Smooth muscle cell (in vitro differentiated cells): ENCODE data around the gene TMEM169. TPM values are rescaled to one million over a fixed set of nuclear protein-coding genes. Genes with fewer than 3 reads are reported as not detected.

Experiments used
- DNase-seq: peaks from one replicate; lab custom pipeline; 2025; ENCODE audit not compliant: unreplicated experiment; lab: John Stamatoyannopoulos, UW
- H2AFZ ChIP-seq: fragments of 200-600 bp; sonication (generic); 2 replicates; pipeline ENCODE4 v1.6.0; 2016; ENCODE audit warnings: antibody characterized with exemption, low read depth, mild to moderate bottlenecking
- H3F3A ChIP-seq: fragments of 200-600 bp; sonication (generic); 2 replicates; pipeline ENCODE4 v1.6.0; 2017; ENCODE audit warnings: antibody characterized with exemption, low read depth
- H3K27ac ChIP-seq: fragments of 200-600 bp; sonication (generic); 2 replicates; pipeline ENCODE4 v1.5.1; 2016; ENCODE audit warnings: low read depth, mild to moderate bottlenecking
- H3K27me3 ChIP-seq: fragments of 200-600 bp; sonication (generic); 2 replicates; pipeline ENCODE4 v1.6.1; 2016; ENCODE audit warnings: low read depth, mild to moderate bottlenecking
- H3K36me3 ChIP-seq: fragments of 200-600 bp; sonication (generic); 2 replicates; pipeline ENCODE4 v1.5.1; 2016; ENCODE audit warnings: low read depth
- H3K4me1 ChIP-seq: fragments of 200-600 bp; sonication (generic); 2 replicates; pipeline ENCODE4 v1.5.1; 2016; ENCODE audit warnings: low read depth
- H3K4me2 ChIP-seq: fragments of 200-600 bp; sonication (generic); 2 replicates; pipeline ENCODE4 v1.6.0; 2016; ENCODE audit warnings: mild to moderate bottlenecking
- H3K4me3 ChIP-seq: fragments of 200-600 bp; sonication (generic); 2 replicates; pipeline ENCODE4 v1.5.1; 2016; ENCODE audit warnings: mild to moderate bottlenecking
- H3K79me2 ChIP-seq: fragments of 200-600 bp; sonication (generic); 2 replicates; pipeline ENCODE4 v1.6.0; 2016; ENCODE audit warnings: low read depth, mild to moderate bottlenecking
- H3K9ac ChIP-seq: fragments of 200-600 bp; sonication (generic); 2 replicates; pipeline ENCODE4 v1.6.0; 2016; ENCODE audit warnings: low read depth
- H3K9me3 ChIP-seq: fragments of 200-600 bp; sonication (generic); replicated peaks from 2 replicates; pipeline ENCODE4 v1.5.1; 2016; ENCODE audit warnings: low read depth
- H4K20me1 ChIP-seq: fragments of 200-600 bp; sonication (generic); 2 replicates; pipeline ENCODE4 v1.6.0; 2016; ENCODE audit warnings: low read depth
- CTCF ChIP-seq: fragments of 200-600 bp; sonication (generic); IDR thresholded peaks from 2 replicates; pipeline ENCODE4 v1.5.1; 2017; ENCODE audit warnings: borderline replicate concordance, mild to moderate bottlenecking, antibody characterized with exemption; ENCODE audit not compliant: insufficient read depth, poor library complexity, severe bottlenecking
- WGBS: methylation state at CpG from one replicate; pipeline ENCODE4 v1.1.7; 2016; ENCODE audit warnings: low lambda C conversion rate; 5-methylcytosine and 5-hydroxymethylcytosine counted together
- polyA plus RNA-seq: library from polyadenylated mRNA; unstranded; fragments of >200 nt; fragmentation: Nextera tagmentation; extraction: Ambion mirVana; gene quantifications from 2 replicates; pipeline ENCODE4 v1.2.1, GENCODE V29; 2016
- total RNA-seq: library from RNA; depleted of rRNA; stranded (reverse); fragments of >200 nt; gene quantifications from 2 replicates; pipeline ENCODE4 v1.2.3, GENCODE V29; 2014

TMEM169 gene
- total and polyA plus RNA-seq, 2 experiments from 2014 or later, result 3.6 to 5.7 TPM

GRCh38 chr2:216052420-216052819, 29.3 kb upstream of the TMEM169 start:
- H3K36me3 ChIP-seq, result no peaks in the 10 kb centered on the region
- no peaks in the 10 kb centered on the region for H3K27me3 ChIP-seq
- WGBS, result 92% methylated on average over 2 of the region's 2 CpGs
- H3K9ac ChIP-seq, result no peak overlapping the region
- H3K79me2 ChIP-seq, result no peaks in the 10 kb centered on the region
- TF ChIP-seq CTCF, result no peak
- H3K9me3 ChIP-seq, result no peaks in the 10 kb centered on the region
- no peak overlapping the region for H3K27ac ChIP-seq
- no peak overlapping the region for H2AFZ ChIP-seq
- H3F3A ChIP-seq, result peaks cover 3% of the 10 kb centered on the region
- DNase-seq, result no peak
- H3K4me1 ChIP-seq, result no peaks in the 10 kb centered on the region
- no peaks in the 10 kb centered on the region for H4K20me1 ChIP-seq
- no peak overlapping the region for H3K4me2 ChIP-seq
- H3K4me3 ChIP-seq, result no peak overlapping the region

GRCh38 chr2:216055680-216056079, 26.0 kb upstream of the TMEM169 start:
- H3K4me1 ChIP-seq, result no peaks in the 10 kb centered on the region
- H3K36me3 ChIP-seq, result no peaks in the 10 kb centered on the region
- H3K4me2 ChIP-seq, result no peak overlapping the region
- no peaks in the 10 kb centered on the region for H3K27me3 ChIP-seq
- H3K27ac ChIP-seq, result no peak overlapping the region
- H4K20me1 ChIP-seq, result no peaks in the 10 kb centered on the region
- WGBS, result 92% methylated on average over 4 of the region's 4 CpGs
- no peak for DNase-seq
- H3K9ac ChIP-seq, result no peak overlapping the region
- no peaks in the 10 kb centered on the region for H3K9me3 ChIP-seq
- peaks cover 5% of the 10 kb centered on the region for H3F3A ChIP-seq
- no peaks in the 10 kb centered on the region for H3K79me2 ChIP-seq
- H2AFZ ChIP-seq, result no peak overlapping the region
- no peak overlapping the region for H3K4me3 ChIP-seq
- no peak for TF ChIP-seq CTCF

GRCh38 chr2:216056739-216057138, 25.0 kb upstream of the TMEM169 start:
- no peak overlapping the region for H3K4me2 ChIP-seq
- H3K27me3 ChIP-seq, result no peaks in the 10 kb centered on the region
- no peak overlapping the region for H3K9ac ChIP-seq
- H3K9me3 ChIP-seq, result no peaks in the 10 kb centered on the region
- 80% methylated on average over 3 of the region's 3 CpGs for WGBS
- no peaks in the 10 kb centered on the region for H3K36me3 ChIP-seq
- DNase-seq, result no peak
- no peak overlapping the region for H3K27ac ChIP-seq
- H2AFZ ChIP-seq, result no peak overlapping the region
- H3K4me1 ChIP-seq, result no peaks in the 10 kb centered on the region
- H3K79me2 ChIP-seq, result no peaks in the 10 kb centered on the region
- no peak for TF ChIP-seq CTCF
- no peaks in the 10 kb centered on the region for H4K20me1 ChIP-seq
- H3K4me3 ChIP-seq, result no peak overlapping the region
- peaks cover 5% of the 10 kb centered on the region for H3F3A ChIP-seq

GRCh38 chr2:216057688-216058193, 24.0 kb upstream of the TMEM169 start:
- no peaks in the 10 kb centered on the region for H3K4me1 ChIP-seq
- H3K27me3 ChIP-seq, result no peaks in the 10 kb centered on the region
- TF ChIP-seq CTCF, result no peak
- H3F3A ChIP-seq, result peaks cover 5% of the 10 kb centered on the region
- no peak overlapping the region for H3K4me2 ChIP-seq
- no peaks in the 10 kb centered on the region for H4K20me1 ChIP-seq
- no peak for DNase-seq
- H3K79me2 ChIP-seq, result no peaks in the 10 kb centered on the region
- H3K9ac ChIP-seq, result no peak overlapping the region
- no peak overlapping the region for H2AFZ ChIP-seq
- H3K9me3 ChIP-seq, result no peaks in the 10 kb centered on the region
- no peak overlapping the region for H3K27ac ChIP-seq
- 85% methylated on average over 7 of the region's 7 CpGs for WGBS
- H3K36me3 ChIP-seq, result no peaks in the 10 kb centered on the region
- no peak overlapping the region for H3K4me3 ChIP-seq
